GM19438 (cell line): Measurements from ENCODE around the gene SLA2.
"Not testable (repeated sequence)": the region's sequence is repeated elsewhere in the genome, so short reads cannot be mapped to it uniquely, and the experiment has no call there.

Experiments used
- ATAC-seq: cut with Tn5 transposase; IDR thresholded peaks from one replicate; pipeline ENCODE4 v1.9.1; 2021; ENCODE audit warnings: low read depth; ENCODE audit not compliant: unreplicated experiment

The SLA2 gene, protein sequence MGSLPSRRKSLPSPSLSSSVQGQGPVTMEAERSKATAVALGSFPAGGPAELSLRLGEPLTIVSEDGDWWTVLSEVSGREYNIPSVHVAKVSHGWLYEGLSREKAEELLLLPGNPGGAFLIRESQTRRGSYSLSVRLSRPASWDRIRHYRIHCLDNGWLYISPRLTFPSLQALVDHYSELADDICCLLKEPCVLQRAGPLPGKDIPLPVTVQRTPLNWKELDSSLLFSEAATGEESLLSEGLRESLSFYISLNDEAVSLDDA

DNA sequence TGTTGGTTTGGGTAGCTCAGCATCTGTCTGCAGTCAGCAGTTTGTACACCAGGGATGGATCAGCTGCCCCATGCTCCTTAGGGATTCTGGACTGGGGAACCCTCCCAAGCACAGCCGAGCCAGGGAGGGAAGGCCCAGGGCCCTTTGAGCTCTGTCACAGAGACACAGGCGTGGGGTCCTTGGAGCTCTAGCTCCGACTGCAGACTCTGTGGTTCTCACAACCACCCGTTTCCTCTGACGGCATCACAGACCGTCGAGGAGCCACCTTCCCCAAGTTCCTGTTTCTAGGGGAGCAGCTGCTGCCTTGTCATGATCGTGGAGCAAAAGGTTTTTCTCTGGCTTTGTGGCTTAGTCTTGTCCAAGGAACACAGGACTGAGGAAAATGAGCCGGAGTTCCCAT is at the start of gene SLA2:
Gene SLA2 (minus strand): TSS at position 199 of the 400 bp plus-strand sequence. CDS start 4,861 bp downstream, outside the sequence.
- ATAC-seq, result no peak

DNA sequence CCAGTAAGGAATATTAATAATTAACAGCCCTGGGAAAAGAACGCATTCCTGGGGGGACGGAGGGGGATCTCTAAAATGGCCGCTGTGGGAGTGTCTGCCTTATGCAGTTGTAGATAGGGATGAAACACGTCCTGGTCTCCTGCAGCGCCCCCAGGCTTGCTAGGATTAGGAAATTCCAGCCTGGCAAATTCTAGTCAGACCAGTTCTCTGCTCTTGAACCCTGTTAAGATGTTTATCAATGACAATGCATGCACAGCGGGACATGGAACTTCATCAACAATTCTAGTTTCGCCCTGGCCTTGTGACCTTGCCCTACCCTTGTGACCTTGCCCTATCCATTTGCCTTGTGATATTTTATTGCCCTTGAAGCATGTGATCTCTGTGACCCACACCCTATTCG is 49.5 kb upstream of the SLA2 start:
- not testable (repeated sequence) for ATAC-seq

DNA sequence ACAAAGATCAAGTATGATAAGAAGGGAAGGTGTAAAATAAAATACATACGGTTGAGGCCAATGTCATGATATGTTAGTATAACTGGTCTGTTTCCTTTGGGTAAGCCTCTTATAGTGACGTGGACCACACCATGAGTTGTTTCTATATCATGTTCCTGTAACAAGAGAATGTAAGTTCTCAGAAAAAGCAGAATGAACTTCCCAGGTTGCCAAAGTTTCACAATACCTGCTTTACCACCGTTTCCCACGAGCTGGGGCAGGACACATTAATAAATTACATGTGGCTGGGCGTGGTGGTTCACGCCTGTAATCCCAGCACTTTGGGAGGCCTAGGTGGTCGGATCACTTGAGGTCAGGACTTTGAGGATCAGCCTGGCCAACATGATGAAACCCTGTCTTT is 42.6 kb upstream of the SLA2 start:
- no peak for ATAC-seq

DNA sequence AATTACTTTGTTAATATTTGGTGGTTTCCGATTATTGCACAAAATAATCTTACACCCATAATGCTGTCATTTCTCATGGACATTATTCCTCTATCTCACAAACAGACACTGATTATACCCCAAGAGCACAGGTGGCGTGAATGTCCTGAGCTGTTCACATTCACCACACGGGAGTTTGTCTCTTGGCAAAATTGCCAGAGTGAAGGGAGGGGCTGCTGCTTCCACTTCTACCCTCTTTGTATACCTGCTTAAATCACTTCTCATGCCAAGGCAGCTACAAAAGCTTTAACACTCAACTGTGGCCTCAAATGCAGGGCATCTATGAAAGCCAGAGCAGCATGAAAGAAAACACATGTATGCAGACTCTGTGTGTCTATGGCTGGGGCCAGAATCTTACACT is 41.9 kb upstream of the SLA2 start:
- no peak for ATAC-seq

DNA sequence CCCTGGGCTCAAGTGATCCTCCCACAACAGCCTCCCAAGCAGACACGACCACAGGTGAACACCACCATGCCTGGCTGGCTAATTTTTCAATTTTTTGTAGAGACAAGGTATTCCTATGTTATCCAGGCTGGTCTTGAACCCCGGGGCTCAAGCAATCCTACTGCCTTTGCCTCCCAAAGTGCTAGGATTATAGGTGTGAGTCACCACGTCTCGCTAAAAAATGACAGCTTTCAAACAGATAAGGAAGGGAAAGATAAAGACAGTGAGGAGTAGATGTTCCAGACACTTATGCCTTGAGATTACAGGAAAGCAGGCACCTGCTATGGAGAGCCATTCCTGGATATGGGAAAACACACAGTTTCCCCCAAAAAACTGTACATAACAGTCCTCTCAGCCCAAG is 40.9 kb upstream of the SLA2 start:
- no peak for ATAC-seq

DNA sequence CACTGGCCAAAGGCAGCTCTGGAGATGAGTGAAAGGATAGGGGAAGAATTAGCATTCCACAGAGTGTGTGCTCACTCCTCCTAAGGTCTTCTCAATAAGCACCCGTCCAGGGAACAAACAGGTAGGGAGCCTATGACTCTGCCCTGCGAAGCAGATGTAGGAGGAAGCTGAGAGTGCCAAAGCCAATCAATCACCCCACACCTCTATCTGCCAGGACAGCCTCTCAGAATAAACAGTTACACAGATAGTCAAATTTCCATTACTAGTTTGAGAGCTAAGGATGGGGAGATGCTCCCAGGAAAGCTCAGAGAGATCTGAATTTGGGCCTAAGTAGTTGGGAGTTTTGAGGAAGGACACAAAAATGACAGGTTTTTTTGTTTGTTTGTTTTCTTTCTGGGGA is 40.5 kb upstream of the SLA2 start:
- no peak for ATAC-seq

DNA sequence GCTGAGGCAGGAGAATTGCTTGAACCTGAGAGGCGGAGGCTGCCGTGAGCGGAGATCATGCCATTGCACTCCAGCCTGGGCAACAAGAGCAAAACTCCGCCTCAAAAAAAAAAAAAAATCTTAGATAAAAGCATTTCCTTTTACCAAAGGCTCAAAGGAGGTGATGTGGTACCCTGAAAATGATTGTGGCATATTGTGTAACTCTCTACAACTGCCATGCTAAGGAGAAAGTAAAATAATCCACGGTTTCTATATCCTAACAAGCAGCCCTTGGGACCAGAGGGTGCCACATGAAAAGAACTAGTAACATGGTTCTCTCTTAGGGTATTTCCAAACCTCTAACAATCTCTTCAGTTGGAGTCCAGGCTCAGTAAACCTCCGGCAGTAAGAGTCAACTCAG is 38.8 kb upstream of the SLA2 start:
- no peak for ATAC-seq

DNA sequence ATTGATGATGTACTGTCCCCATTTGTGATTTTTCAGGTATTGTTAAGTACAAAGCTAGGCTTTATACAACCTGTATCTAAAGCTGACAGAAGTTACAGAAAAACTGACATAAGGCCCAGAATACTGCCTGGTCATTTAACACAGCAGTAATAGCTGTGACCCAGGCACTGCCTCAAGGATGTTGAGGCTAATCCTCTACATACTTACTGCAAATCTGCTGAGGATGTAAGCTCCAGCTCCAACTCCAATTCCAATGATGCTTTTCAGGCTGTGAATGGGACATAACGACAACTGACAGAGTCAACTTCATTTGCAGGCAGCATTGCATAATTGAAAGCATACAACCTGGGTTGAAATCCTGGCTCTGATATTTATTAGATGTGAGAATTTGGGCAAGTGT is 36.3 kb upstream of the SLA2 start:
- ATAC-seq, result no peak

DNA sequence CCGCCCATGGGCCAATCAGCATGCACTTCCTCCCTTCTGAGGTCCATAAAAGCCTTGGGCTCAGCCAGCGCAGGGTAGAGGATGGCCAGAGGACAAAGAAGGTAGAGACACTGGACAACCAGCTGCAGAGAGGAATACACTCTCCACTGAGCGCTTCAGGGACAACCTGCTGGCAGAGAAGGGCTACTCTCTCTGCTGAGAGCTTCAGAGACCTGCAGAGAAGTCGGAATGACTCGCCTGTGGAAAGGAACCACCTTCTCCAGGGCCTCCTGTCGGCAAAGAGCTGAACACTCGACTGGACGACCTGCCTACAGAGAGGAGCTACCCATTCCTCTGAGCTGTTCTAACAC is 31.4 kb upstream of the SLA2 start:
- no peak for ATAC-seq

DNA sequence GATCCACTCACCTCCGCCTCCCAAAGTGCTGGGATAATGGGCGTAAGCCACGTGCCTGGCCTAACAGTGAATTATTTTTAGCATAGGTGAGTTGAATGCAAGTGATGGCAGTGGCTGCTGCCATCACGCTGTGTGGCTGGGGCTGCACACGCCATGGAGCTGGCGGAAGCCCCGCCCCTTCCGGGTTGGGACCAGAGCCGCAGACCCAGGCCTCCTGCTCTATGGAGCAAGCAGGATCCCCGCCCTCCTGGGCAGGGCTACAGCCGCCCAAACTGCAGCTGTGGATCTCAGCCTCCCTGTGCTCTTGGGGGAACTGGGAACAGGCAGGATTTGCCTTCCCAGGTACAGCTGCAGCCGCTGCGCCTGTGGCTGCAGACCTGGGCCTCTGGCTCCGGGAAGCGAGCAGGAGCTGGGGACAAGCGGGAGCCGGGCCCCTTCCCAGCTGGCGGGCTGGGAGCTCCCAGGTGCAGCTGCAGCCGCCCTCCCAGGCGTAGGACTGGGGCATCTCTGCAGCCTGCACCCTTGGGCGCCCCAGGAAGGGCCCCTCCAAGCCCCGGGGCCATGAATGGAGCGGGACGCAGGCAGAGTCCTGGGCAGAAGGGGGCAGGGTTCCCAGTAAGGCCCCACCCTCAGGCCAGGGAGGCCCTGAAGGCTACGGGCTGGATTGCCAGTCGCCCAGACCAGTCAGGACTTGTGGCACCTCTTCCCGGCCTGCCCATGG is 30.9 kb upstream of the SLA2 start:
- no peak for ATAC-seq

DNA sequence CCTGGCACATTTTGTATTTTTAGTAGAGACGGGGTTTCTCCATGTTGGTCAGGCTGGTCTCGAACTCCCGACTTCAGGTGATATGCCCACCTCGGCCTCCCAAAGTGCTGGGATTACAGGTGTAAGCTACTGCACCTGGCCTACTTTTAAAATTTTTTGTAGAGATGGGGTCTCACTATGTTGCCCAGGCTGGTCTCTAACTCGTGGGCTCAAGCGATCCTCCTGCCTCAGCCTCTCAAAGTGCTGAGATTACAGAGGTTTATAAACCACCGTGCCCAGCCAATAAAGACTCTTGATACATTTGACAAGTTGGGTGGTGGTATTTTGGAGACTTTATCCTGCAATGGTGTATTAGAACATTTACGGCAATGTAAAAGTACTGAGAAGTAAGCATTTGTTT is 29.5 kb upstream of the SLA2 start:
- not testable (repeated sequence) for ATAC-seq

DNA sequence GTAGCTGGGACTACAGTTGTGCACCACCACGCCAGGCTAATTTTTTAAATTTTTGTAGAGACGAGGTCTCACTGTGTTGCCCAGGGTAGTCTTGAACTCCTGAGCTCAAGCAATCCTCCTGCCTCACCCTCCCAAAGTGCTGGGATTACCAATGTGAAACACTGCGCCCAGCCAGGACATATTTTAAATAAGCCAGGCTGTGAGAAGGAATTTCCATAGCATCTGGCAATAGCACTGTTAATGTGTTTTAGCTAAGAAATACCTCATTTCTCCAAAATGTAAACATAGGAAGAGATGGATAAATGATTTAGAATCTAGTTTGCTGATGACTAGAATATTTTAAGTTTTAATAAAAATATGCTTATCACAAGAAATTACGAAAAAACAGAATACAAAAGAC is 27.0 kb upstream of the SLA2 start:
- ATAC-seq, result no peak

DNA sequence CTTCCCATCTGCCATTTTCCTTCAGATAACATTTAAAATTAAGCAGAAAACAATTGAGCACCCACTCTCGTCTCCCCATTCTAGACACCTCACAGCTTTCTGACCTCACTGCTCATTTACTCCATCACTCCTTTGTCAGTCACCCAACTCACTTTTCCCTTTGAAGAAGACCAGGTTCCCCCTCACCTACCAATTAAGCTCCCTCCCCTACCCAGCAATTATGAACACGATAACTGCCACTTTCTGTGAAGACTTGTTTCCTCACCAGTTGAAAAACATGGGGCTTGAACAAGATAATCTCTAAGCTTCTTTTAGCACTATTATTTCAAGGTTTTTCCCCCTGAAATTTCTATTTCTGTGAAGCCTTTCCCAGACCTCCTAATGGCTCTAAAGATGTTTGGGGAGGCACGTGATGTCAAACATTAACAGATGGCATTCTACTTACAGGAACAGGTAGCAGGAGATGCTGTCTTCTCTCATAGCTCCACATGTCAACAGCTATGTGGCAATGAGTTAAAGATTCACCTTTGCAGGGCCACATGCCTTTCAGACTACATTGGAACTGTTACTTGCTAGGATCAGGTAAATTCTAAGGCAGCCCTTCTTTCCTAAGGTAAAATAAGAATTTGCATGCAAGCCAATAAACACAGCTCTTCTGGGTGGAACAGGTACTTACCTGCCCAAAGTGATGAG is 24.8 kb upstream of the SLA2 start:
- ATAC-seq, result no peak

DNA sequence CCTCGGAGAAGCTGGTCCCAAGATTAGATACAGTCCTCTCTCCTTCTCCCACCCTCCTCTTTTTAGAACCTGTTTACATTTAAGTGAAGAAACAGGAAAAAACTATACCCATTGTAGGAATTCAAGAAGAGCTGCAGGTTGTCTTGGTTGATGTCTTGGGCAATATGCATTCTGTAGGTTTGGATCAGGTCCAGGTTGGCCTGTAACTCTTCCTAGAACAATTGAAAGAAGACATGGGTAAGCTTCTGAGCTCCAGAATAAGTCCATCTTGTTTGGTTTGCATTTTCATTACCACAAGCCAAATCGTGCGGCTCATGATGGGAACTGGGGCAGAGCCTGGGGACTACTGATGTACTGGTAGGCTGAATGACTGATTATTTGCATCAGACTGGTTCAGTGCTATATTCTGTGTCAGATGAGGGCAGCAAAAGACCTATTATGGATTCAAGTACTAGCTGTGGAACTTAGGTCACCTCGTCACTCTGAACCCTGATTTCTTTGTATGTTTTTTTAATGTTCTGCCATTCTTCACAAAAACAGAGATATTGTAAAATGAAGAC is 20.3 kb upstream of the SLA2 start:
- no peak for ATAC-seq

DNA sequence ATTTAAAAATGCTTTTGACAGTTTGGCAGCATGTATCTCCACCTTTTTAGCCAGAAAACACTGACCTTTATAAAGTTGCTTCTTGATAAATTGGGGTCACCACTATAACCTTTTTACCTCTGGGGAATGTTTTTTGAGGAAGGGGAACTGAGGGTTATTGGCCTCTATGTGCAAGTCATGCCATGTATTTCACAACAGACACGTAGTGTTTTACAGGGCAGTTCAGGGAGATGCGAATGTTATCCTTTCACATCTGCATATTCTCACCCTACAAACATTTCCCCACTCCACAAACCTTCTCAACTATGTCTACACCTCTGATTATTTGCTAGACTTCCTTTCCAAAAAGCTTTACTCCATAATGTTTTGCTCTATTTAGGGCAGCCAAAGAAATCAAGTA is 17.0 kb upstream of the SLA2 start:
- ATAC-seq, result no peak

DNA sequence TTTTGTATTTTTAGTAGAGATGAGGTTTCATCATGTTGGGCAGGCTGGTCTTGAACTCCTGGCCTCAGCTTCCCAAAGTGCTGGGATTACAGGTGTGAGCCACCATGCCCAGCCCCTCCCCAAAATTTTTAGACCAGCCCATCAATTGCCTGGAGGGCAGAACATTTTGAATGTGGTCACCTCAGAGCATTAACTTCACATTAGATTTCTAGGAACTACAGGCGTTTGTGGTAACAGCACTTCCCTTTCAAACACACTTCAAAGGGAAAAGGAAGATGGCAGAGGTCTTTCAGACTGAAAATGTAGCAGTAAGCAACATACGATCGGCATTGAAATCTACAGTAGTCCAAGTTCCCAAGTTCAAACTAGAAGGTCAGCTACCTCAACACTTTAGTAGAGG is 12.3 kb upstream of the SLA2 start:
- no peak for ATAC-seq

DNA sequence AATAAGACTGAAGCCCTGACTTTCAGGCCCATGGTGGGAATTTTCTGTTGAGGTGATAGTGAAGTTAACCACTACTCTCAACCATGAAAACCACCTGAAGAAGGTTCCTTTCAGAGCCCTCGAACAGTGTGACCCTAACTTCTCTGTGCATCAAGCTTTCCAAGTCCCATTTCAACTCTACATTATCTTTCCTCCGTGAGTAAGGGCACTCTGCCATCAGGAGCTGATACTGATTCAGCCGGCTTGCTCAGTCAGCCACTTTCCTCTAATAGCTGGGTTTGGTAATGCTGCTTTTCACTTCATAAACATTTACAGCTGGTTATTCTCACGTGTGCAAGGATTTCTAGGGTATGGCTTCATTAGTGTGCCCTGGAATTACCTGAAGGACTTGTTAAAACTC is 10.7 kb upstream of the SLA2 start:
- ATAC-seq, result no peak

DNA sequence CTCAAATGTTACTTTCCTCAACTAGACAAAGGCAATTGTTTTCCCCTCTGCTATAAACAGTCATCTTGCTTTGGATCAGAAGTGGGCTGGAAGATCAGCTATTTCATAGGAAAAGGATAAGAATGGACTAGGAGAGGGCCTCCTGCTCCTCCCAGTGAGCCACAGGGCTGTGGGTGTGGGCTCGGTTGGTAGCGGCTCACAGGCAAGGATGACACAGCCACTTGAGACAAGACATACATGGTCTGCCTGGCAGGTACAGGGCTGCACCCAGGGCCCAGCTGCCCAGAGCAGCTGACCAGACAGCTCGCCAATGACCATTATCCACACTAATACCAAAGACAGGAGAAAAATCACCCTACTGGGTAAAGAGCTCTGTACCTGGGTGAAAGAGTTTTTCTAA is 9.0 kb upstream of the SLA2 start:
- ATAC-seq, result no peak

DNA sequence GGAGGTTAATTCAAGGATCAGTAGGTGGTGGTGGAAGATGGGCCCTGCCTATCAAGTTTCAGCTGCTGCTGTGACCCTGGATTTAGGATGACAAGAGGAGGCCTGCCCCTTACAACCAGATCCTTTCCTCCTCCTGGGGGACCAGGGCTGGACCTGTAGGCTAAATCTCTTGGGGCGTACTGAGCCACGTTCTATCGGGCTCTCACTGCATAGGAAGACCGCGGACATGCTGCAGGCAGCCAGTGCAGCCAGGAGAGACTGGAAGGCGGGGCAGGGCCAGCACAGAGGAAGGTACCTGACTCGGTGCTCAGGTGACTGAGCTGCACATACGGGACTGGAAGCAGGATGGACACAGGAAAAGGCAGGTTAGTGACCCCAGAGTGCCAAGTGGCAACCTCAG is 8.5 kb upstream of the SLA2 start:
- no peak for ATAC-seq

DNA sequence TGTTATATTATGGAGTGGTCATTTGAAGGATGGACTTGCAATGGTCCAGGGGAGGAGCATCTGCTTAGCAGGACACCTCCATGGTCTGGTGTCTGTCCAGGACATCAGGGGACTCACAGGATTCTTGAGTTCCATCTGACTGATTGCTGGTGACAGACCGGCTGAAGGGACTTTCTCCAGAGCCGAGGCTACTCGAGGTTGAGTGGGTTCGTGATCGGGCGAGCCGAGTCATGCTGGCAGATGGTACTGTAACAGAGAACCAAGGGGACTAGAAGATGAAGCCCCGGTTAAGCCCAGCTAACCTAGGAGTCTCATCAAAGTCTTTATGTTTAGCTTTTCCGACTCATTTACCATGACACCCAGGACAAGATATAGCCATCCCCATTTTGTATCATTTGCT is 7.5 kb upstream of the SLA2 start:
- ATAC-seq, result no peak

DNA sequence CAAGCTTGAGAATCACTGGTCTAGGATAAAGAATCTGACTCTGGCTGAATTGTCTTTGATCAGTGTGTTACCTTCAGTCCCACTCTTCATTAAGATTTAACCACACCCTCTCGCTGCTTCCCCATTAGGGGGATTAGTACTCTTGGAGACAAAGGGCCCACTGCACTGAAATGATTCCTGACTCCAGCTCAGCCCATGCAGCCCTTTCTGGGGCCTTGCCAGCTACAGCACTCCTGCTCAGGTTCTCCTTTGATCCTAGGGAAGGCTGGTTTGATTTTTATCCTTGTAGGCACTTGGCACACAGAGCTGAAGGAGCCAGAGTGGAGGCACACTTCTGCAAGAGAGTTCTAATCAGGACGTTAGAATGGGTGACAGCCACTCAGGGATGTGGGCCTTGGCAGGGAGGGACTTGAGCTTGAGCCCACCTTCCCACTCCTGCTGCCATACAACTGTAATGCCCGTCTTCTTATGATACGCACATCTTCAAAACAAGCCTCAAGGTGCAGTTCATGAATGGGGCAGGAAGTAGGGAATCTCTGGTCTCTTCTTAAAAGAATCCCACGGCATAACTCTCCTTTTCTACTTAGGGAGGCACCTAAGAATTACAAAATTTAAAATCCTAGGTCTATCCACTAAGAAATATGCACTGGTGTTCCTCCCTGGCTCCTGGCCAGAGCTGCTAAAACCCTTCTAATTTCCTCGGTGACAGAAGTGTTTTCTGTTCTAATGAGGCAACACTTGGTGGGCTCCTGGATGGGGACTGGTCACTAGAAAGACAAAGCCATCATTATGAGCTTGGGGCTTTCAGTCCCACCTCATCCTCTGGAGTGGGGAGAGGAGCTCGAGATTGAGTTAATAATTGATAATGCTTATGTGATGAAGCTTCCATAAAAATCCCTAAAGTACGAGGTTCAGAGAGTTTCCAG is 1.5 kb upstream of the SLA2 start:
- ATAC-seq, result no peak
